Smooth muscle cell (in vitro differentiated cells): ENCODE results near the gene PLEKHG3. TPM values are rescaled to one million over a fixed set of nuclear protein-coding genes. Genes with fewer than 3 reads are reported as not detected.

Experiments
- DNase-seq: peaks from one replicate; lab custom pipeline; 2025; ENCODE audit not compliant: unreplicated experiment; lab: John Stamatoyannopoulos, UW
- H2AFZ ChIP-seq: fragments of 200-600 bp; sonication (generic); 2 replicates; pipeline ENCODE4 v1.6.0; 2016; ENCODE audit warnings: antibody characterized with exemption, low read depth, mild to moderate bottlenecking
- H3F3A ChIP-seq: fragments of 200-600 bp; sonication (generic); 2 replicates; pipeline ENCODE4 v1.6.0; 2017; ENCODE audit warnings: antibody characterized with exemption, low read depth
- H3K27ac ChIP-seq: fragments of 200-600 bp; sonication (generic); 2 replicates; pipeline ENCODE4 v1.5.1; 2016; ENCODE audit warnings: low read depth, mild to moderate bottlenecking
- H3K27me3 ChIP-seq: fragments of 200-600 bp; sonication (generic); 2 replicates; pipeline ENCODE4 v1.6.1; 2016; ENCODE audit warnings: low read depth, mild to moderate bottlenecking
- H3K36me3 ChIP-seq: fragments of 200-600 bp; sonication (generic); 2 replicates; pipeline ENCODE4 v1.5.1; 2016; ENCODE audit warnings: low read depth
- H3K4me1 ChIP-seq: fragments of 200-600 bp; sonication (generic); 2 replicates; pipeline ENCODE4 v1.5.1; 2016; ENCODE audit warnings: low read depth
- H3K4me2 ChIP-seq: fragments of 200-600 bp; sonication (generic); 2 replicates; pipeline ENCODE4 v1.6.0; 2016; ENCODE audit warnings: mild to moderate bottlenecking
- H3K4me3 ChIP-seq: fragments of 200-600 bp; sonication (generic); 2 replicates; pipeline ENCODE4 v1.5.1; 2016; ENCODE audit warnings: mild to moderate bottlenecking
- H3K79me2 ChIP-seq: fragments of 200-600 bp; sonication (generic); 2 replicates; pipeline ENCODE4 v1.6.0; 2016; ENCODE audit warnings: low read depth, mild to moderate bottlenecking
- H3K9ac ChIP-seq: fragments of 200-600 bp; sonication (generic); 2 replicates; pipeline ENCODE4 v1.6.0; 2016; ENCODE audit warnings: low read depth
- H3K9me3 ChIP-seq: fragments of 200-600 bp; sonication (generic); replicated peaks from 2 replicates; pipeline ENCODE4 v1.5.1; 2016; ENCODE audit warnings: low read depth
- H4K20me1 ChIP-seq: fragments of 200-600 bp; sonication (generic); 2 replicates; pipeline ENCODE4 v1.6.0; 2016; ENCODE audit warnings: low read depth
- WGBS: methylation state at CpG from one replicate; pipeline ENCODE4 v1.1.7; 2016; ENCODE audit warnings: low lambda C conversion rate; 5-methylcytosine and 5-hydroxymethylcytosine counted together
- polyA plus RNA-seq: library from polyadenylated mRNA; unstranded; fragments of >200 nt; fragmentation: Nextera tagmentation; extraction: Ambion mirVana; gene quantifications from 2 replicates; pipeline ENCODE4 v1.2.1, GENCODE V29; 2016
- total RNA-seq: library from RNA; depleted of rRNA; stranded (reverse); fragments of >200 nt; gene quantifications from 2 replicates; pipeline ENCODE4 v1.2.3, GENCODE V29; 2014
- TF ChIP-seq, protein P1 (sequence below): fragments of 200-600 bp; sonication (generic); IDR thresholded peaks from 2 replicates; pipeline ENCODE4 v1.5.1; 2017; ENCODE audit warnings: borderline replicate concordance, mild to moderate bottlenecking, antibody characterized with exemption; ENCODE audit not compliant: insufficient read depth, poor library complexity, severe bottlenecking

PLEKHG3 gene
- total and polyA plus RNA-seq, 2 experiments from 2014 or later = 17.6 to 18.3 TPM

- H3K36me3 ChIP-seq = no peaks in the 10 kb centered on the region
- peaks cover 10% of the 10 kb centered on the region for H3F3A ChIP-seq
- H3K9me3 ChIP-seq = no peaks in the 10 kb centered on the region
- DNase-seq = no peak
- H3K4me3 ChIP-seq = no peak overlapping the region
- no peak overlapping the region for H3K9ac ChIP-seq
- H3K27me3 ChIP-seq = no peaks in the 10 kb centered on the region
- 95% methylated on average over 13 of the region's 13 CpGs for whole genome bisulfite sequencing
- TF ChIP-seq, protein P1, sequence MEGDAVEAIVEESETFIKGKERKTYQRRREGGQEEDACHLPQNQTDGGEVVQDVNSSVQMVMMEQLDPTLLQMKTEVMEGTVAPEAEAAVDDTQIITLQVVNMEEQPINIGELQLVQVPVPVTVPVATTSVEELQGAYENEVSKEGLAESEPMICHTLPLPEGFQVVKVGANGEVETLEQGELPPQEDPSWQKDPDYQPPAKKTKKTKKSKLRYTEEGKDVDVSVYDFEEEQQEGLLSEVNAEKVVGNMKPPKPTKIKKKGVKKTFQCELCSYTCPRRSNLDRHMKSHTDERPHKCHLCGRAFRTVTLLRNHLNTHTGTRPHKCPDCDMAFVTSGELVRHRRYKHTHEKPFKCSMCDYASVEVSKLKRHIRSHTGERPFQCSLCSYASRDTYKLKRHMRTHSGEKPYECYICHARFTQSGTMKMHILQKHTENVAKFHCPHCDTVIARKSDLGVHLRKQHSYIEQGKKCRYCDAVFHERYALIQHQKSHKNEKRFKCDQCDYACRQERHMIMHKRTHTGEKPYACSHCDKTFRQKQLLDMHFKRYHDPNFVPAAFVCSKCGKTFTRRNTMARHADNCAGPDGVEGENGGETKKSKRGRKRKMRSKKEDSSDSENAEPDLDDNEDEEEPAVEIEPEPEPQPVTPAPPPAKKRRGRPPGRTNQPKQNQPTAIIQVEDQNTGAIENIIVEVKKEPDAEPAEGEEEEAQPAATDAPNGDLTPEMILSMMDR = no peak
- H2AFZ ChIP-seq = no peak overlapping the region
- H3K79me2 ChIP-seq = no peaks in the 10 kb centered on the region
- H3K4me2 ChIP-seq = no peak overlapping the region
- no peaks in the 10 kb centered on the region for H4K20me1 ChIP-seq
- H3K4me1 ChIP-seq = peaks cover 3% of the 10 kb centered on the region
- no peak overlapping the region for H3K27ac ChIP-seq
Measured at GRCh38 chr14:64753374-64753773, 49.1 kb downstream of the PLEKHG3 start.

- no peak for DNase-seq
- H3K36me3 ChIP-seq = no peaks in the 10 kb centered on the region
- H3K4me2 ChIP-seq = no peak overlapping the region
- peaks cover 8% of the 10 kb centered on the region for H3K4me1 ChIP-seq
- peaks cover 11% of the 10 kb centered on the region for H3F3A ChIP-seq
- no peak overlapping the region for H3K27ac ChIP-seq
- WGBS = 94% methylated on average over 4 of the region's 4 CpGs
- TF ChIP-seq, protein P1 = no peak
- no peaks in the 10 kb centered on the region for H3K9me3 ChIP-seq
- H2AFZ ChIP-seq = no peak overlapping the region
- no peaks in the 10 kb centered on the region for H3K79me2 ChIP-seq
- H3K27me3 ChIP-seq = no peaks in the 10 kb centered on the region
- H4K20me1 ChIP-seq = no peaks in the 10 kb centered on the region
- no peak overlapping the region for H3K9ac ChIP-seq
- no peak overlapping the region for H3K4me3 ChIP-seq
Measured at GRCh38 chr14:64753999-64754398, 49.8 kb downstream of the PLEKHG3 start.

DNA sequence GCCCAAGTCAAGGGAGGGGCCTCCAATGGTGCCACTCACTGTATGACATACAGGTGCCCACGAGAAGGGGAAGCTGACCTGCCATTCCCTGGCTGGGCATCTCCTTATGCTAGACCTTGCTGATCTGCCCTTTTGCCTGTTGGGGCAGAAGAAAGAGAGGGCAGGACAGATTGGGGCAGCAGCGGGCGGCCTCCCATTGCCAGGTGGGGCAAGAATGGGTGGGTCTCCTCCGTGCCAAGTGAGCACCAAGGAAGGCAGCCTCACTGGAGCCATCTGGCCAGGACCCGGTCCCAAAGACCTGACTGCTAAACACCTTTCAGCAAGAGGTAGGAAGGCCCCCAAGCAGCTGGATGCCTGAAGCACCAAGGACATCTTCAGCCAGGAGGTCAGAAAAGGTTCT is 50.5 kb downstream of the PLEKHG3 start:
- peaks cover 15% of the 10 kb centered on the region for H3K4me1 ChIP-seq
- peaks cover 11% of the 10 kb centered on the region for H3F3A ChIP-seq
- TF ChIP-seq, protein P1 = no peak
- no peak for DNase-seq
- H4K20me1 ChIP-seq = no peaks in the 10 kb centered on the region
- H2AFZ ChIP-seq = no peak overlapping the region
- no peak overlapping the region for H3K9ac ChIP-seq
- no peak overlapping the region for H3K4me2 ChIP-seq
- no peaks in the 10 kb centered on the region for H3K36me3 ChIP-seq
- H3K27me3 ChIP-seq = no peaks in the 10 kb centered on the region
- H3K9me3 ChIP-seq = no peaks in the 10 kb centered on the region
- WGBS = 97% methylated on average over 5 of the region's 5 CpGs
- H3K4me3 ChIP-seq = no peak overlapping the region
- H3K79me2 ChIP-seq = no peaks in the 10 kb centered on the region
- no peak overlapping the region for H3K27ac ChIP-seq

GRCh38 chr14:64755781-64756221 is 51.6 kb downstream of the PLEKHG3 start:
- Histone ChIP-seq H3F3A (peaks cover 11% of the 10 kb centered on the region), H3K4me1 (peaks cover 16% of the 10 kb centered on the region), H3K27ac (peak overlapping the region; percentile 92), H3K27me3 (no peaks in the 10 kb centered on the region), H3K9ac (no peak overlapping the region), H3K9me3 (no peaks in the 10 kb centered on the region), H2AFZ (no peak overlapping the region), H3K79me2 (no peaks in the 10 kb centered on the region), H3K36me3 (no peaks in the 10 kb centered on the region), H3K4me3 (no peak overlapping the region), H4K20me1 (no peaks in the 10 kb centered on the region), H3K4me2 (no peak overlapping the region)
- no peak for DNase-seq
- 70% methylated on average over 9 of the region's 9 CpGs for WGBS
- TF ChIP-seq, protein P1 = no peak
